A172 (cell line): ENCODE measurements around the gene PTPMT1. TPM values are rescaled to one million over a fixed set of nuclear protein-coding genes. Genes with fewer than 3 reads are reported as not detected.

ENCODE experiments used
- DNase-seq: peaks from one replicate; pipeline ENCODE4 v3.0.0-alpha.2; 2015; ENCODE audit warnings: low spot score
- total RNA-seq: library from RNA; depleted of rRNA; stranded (reverse); fragments of >200 nt; shearing (Covaris generic); gene quantifications from 2 replicates; pipeline ENCODE4 v1.2.3, GENCODE V29; 2014; rRNA removed

The PTPMT1 gene
- total RNA-seq, 1 experiment from 2014 or later = 253 TPM

- DNase-seq = peak; percentile 20
Measured at GRCh38 chr11:47607380-47607779, 42.0 kb downstream of the PTPMT1 start.

GRCh38 chr11:47609675-47610074, 44.3 kb downstream of the PTPMT1 start:
- DNase-seq = no peak

GRCh38 chr11:47611348-47611794, 46.0 kb downstream of the PTPMT1 start:
- no peak for DNase-seq

GRCh38 chr11:47615249-47615648, 49.9 kb downstream of the PTPMT1 start:
- DNase-seq = no peak

GRCh38 chr11:47616726-47617416, 51.5 kb downstream of the PTPMT1 start:
- peak; percentile 43 for DNase-seq

- no peak for DNase-seq
Measured at GRCh38 chr11:47617417-47617809, 52.0 kb downstream of the PTPMT1 start.

- no peak for DNase-seq
Measured at GRCh38 chr11:47620836-47621378, 55.5 kb downstream of the PTPMT1 start.

Other genes starting within 250 kb of the PTPMT1 start
- gene MYBPC3, start 212.9 kb upstream of the PTPMT1 start, total RNA-seq = not detected in 2 replicates
- gene SPI1, start 187.1 kb upstream of the PTPMT1 start, total RNA-seq = 0.10 TPM in 1 of 2 replicates, not detected in the other
- gene SLC39A13, start 157.0 kb upstream of the PTPMT1 start, total RNA-seq = 103 and 108 TPM in 2 replicates
- gene PSMC3, start 139.2 kb upstream of the PTPMT1 start, total RNA-seq = 435 and 665 TPM in 2 replicates
- gene RAPSN, start 116.5 kb upstream of the PTPMT1 start, total RNA-seq = not detected in 2 replicates
- 94.7 and 115 TPM in 2 replicates for gene CELF1, start 12.5 kb upstream of the PTPMT1 start, total RNA-seq
- 44.7 and 60.4 TPM in 2 replicates for gene KBTBD4, start 13.4 kb downstream of the PTPMT1 start, total RNA-seq
- gene NDUFS3, start 13.5 kb downstream of the PTPMT1 start, total RNA-seq = 152 and 165 TPM in 2 replicates
- not detected in 2 replicates for gene FAM180B, start 21.1 kb downstream of the PTPMT1 start, total RNA-seq
- gene C1QTNF4, start 28.8 kb downstream of the PTPMT1 start, total RNA-seq = not detected in 2 replicates
- 250 and 254 TPM in 2 replicates for gene MTCH2, start 77.0 kb downstream of the PTPMT1 start, total RNA-seq
- 1.8 and 2.8 TPM in 2 replicates for gene AGBL2, start 149.8 kb downstream of the PTPMT1 start, total RNA-seq
- 32.9 and 33.4 TPM in 2 replicates for gene FNBP4, start 201.7 kb downstream of the PTPMT1 start, total RNA-seq